Measurements from ENCODE around the gene MAML3. TPM values are rescaled to one million over a fixed set of nuclear protein-coding genes. Genes with fewer than 3 reads are reported as not detected.

MAML3 gene
- total and polyA plus RNA-seq, 8 donors: 5.8 to 18.7 (median 16.7) TPM

DNA sequence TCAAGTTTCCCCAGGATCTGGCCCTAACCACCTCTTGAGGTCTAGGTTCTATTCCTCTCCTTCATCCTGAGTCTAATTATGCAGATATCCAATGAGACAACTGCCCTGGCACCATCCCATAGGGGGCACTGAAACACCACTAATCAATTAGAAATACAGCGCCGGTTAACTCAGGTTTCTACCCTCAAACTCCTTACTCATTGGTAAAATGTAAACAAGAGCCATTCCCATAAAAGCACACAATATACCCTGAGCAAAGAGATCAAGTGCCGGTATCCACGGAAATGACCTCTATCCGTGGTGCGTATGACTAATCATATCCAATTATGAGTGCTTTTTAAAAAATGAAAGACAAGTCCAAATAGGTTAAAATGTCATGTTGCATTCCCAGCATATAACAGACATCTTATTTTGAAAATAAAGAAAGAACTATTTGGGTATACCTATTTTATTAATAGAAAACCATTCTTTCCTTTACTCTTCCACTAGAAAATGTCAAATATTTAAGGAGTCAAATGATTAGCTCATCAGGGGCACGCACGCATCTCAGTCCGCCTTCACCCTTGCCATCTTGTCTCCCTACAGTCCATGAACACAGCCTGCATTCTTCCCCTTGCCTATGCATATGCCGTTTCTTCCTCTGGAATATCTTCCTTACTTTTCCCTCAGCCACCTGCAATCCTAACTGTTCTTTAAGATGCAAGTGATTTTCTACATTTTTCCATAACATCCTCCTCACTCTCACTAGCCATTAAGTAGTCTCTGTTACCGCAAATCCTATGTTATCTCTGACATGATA, 141.1 kb downstream of the MAML3 start:
- H3K36me3 ChIP-seq: no peaks in the 10 kb centered on the region
- no peaks in the 10 kb centered on the region for H3K9me3 ChIP-seq
- H3K27me3 ChIP-seq: no peaks in the 10 kb centered on the region
- no peak overlapping the region for H3K27ac ChIP-seq
- H3K4me3 ChIP-seq: no peak overlapping the region
- TF ChIP-seq, protein P1, sequence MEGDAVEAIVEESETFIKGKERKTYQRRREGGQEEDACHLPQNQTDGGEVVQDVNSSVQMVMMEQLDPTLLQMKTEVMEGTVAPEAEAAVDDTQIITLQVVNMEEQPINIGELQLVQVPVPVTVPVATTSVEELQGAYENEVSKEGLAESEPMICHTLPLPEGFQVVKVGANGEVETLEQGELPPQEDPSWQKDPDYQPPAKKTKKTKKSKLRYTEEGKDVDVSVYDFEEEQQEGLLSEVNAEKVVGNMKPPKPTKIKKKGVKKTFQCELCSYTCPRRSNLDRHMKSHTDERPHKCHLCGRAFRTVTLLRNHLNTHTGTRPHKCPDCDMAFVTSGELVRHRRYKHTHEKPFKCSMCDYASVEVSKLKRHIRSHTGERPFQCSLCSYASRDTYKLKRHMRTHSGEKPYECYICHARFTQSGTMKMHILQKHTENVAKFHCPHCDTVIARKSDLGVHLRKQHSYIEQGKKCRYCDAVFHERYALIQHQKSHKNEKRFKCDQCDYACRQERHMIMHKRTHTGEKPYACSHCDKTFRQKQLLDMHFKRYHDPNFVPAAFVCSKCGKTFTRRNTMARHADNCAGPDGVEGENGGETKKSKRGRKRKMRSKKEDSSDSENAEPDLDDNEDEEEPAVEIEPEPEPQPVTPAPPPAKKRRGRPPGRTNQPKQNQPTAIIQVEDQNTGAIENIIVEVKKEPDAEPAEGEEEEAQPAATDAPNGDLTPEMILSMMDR (IDR thresholded peaks at IDR 0.05): peak; percentile 56 to 67
- peak in 2 of 4 donors; percentile 55 to 66 for DNase-seq
- ATAC-seq: peak; percentile 99
- intact Hi-C loops (cut with DNase I): no loop called here
- peaks cover 0 to 16% of the 10 kb centered on the region in 2 donors for H3K4me1 ChIP-seq

DNA sequence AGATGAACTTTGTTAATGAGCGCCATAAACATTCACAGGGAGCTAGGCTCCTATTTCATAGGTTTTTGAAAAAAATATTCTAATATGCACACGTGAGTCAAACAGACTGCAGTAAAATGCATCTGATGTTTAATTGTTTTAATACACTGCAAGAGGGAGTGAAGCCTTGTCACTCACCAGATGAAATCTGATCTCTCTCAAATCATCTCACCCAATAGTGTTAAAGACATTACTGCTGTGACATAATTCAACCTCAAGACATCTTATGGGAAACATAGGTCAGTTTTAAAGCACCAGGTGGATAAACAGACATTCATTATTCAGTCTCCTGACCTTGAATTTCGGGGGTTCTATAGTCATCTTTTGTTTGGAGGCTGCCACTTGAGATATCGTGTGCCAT, 148.3 kb downstream of the MAML3 start:
- ATAC-seq: peak; percentile 34
- H3K4me1 ChIP-seq: peaks cover 5 to 22% of the 10 kb centered on the region in 2 donors
- intact Hi-C loops (cut with DNase I): no loop called here
- no peaks in the 10 kb centered on the region for H3K9me3 ChIP-seq
- TF ChIP-seq, protein P1 (IDR thresholded peaks at IDR 0.05): no peak
- no peak for DNase-seq
- no peaks in the 10 kb centered on the region for H3K36me3 ChIP-seq
- no peaks in the 10 kb centered on the region for H3K27me3 ChIP-seq
- H3K4me3 ChIP-seq: no peak overlapping the region
- H3K27ac ChIP-seq: no peak overlapping the region

DNA sequence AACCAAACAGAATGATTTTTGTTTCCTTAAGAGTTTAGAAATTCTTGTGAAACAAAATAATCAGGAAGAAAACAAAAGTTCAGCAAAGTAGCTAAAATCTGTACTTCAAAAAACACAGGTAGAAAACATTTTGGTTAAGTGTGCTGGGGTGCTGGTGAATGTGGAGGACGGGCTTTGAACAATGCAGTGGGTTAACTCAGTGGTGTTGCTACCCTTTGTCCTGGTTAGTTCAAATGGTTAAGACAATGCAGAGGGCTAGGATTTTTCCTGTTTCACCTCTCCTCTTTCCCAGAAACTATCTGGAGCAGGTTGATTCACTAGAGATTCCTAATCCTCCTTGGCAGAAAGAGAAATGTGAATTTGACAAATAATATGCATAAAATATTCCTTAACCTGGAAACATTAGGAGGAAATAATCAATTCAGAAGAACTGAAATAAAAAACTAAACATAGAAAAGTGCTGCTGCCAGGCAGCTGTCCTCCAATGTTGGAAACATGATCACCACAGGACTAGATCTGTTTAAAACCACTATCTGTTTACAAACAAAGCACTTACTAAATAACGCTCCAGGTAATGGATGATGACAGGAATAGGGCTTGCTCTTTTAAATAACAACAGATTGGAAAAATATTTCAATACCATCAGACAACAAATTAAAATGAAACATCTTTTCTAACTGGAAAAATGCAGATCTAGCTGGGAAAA, 148.9 kb downstream of the MAML3 start:
- Histone ChIP-seq H3K27ac (peak overlapping the region; percentile 40 to 64), H3K27me3 (no peaks in the 10 kb centered on the region), H3K4me3 (peak overlapping the region; percentile 18 to 21), H3K36me3 (no peaks in the 10 kb centered on the region), H3K9me3 (no peaks in the 10 kb centered on the region), H3K4me1 (peaks cover 5 to 22% of the 10 kb centered on the region in 2 donors)
- intact Hi-C loops (cut with DNase I): no loop called here
- ATAC-seq (peak; percentile 50), DNase-seq (no peak)
- TF ChIP-seq, protein P1 (IDR thresholded peaks at IDR 0.05): no peak

DNA sequence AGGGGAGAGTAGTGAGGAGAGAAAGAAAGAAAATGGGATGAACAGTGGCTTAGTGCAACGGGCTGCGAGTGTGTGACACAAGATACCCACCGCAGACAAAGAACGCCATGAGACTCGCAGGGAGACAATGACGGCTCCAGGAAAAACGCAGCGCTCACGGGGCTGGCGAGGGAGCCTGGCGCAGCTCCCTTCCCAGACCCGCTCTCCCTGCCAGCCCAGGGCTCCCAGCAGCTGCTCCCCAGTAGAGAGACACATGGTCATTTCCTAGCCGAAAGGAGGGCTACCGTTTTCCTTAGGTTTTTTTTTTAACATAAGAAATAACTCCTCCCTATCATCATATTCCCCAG, 149.5 kb downstream of the MAML3 start:
- TF ChIP-seq, protein P1 (IDR thresholded peaks at IDR 0.05): no peak
- no peaks in the 10 kb centered on the region for H3K9me3 ChIP-seq
- no peaks in the 10 kb centered on the region for H3K36me3 ChIP-seq
- no peaks in the 10 kb centered on the region for H3K27me3 ChIP-seq
- peak overlapping the region; percentile 40 to 64 for H3K27ac ChIP-seq
- intact Hi-C loops (cut with DNase I): no loop called here
- peak overlapping the region; percentile 18 to 21 for H3K4me3 ChIP-seq
- ATAC-seq (peak; percentile 89), DNase-seq (peak in 3 of 4 donors; percentile 49 to 78 (median 59))
- H3K4me1 ChIP-seq: peaks cover 5 to 22% of the 10 kb centered on the region in 2 donors

DNA sequence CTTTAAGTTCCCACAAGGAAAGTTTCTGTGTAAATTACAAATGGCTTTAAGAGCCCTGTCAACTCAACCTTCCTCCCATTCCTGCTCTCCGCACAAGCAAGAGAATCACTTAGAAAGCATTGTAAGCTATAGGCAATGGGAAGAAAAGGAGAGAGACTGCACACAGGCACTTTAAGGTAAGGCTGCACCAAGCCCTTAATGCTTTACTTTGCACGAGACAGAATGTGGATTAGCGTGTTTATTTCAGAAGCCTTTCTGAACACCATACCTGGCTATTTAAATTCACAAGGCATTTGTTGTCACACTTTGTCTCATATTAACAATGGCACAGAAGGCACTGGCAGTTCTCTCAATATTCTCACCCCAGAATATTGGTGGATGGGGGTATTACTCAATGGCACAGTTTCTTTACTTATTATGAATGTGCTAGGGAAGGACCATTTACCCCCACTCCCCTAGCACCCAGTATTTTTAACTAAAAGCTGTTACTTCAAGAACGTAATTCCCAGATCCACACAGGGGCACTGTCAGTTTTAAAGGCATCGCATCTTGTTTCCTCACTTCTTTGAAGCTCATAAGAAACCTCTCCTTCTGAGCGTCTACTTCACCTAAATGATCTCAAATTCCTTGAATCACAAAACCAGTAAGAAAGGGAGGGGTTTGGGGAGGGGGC, 150.0 kb downstream of the MAML3 start:
- ATAC-seq: peak; percentile 46
- Histone ChIP-seq H3K4me3 (peak overlapping the region; percentile 18 to 21), H3K36me3 (no peaks in the 10 kb centered on the region), H3K4me1 (peaks cover 5 to 22% of the 10 kb centered on the region in 2 donors), H3K27me3 (no peaks in the 10 kb centered on the region), H3K9me3 (no peaks in the 10 kb centered on the region), H3K27ac (peak overlapping the region; percentile 40 to 64)
- no peak for DNase-seq
- intact Hi-C loops (cut with DNase I): no loop called here
- TF ChIP-seq, protein P1 (IDR thresholded peaks at IDR 0.05): no peak
